ENCODE data around the gene RMDN2.

RMDN2 gene

GRCh38 chr2:37973615-37974353 lies 48.7 kb downstream of the RMDN2 start:
- H3K4me3 ChIP-seq (ENCODE audit: low read depth, low read length): no peak overlapping the region
- H3K27ac ChIP-seq (ENCODE audit: extremely low read depth, low read depth, low read length): no peak overlapping the region
- ChIA-PET POLR2A (no interaction called here), CTCF (interaction anchor here (0.6 to 1.4 kb wide), 4 partner anchors 84 to 170 kb away, joined by 3 to 4 read pairs (median 3); no protein-coding TSS in a partner anchor)
- no peaks in the 10 kb centered on the region for H3K36me3 ChIP-seq (ENCODE audit: control insufficient read depth in 2 of 2, insufficient read depth in 1 of 2, low read length in 2 of 2)
- TF ChIP-seq HOXD13 (CRISPR knock-in tag; IDR thresholded peaks at IDR 0.05; ENCODE audit: borderline replicate concordance) (no peak), ZNF416 (tag by site-specific recombination; IDR thresholded peaks at IDR 0.05) (no peak), WT1 (tag by site-specific recombination; IDR thresholded peaks at IDR 0.05) (no peak), KLF17 (tag by site-specific recombination; IDR thresholded peaks at IDR 0.05) (no peak), ZNF24 (tag by site-specific recombination; IDR thresholded peaks at IDR 0.05) (no peak), RBAK (tag by site-specific recombination; IDR thresholded peaks at IDR 0.05) (no peak), ZNF324 (tag by site-specific recombination; IDR thresholded peaks at IDR 0.05) (no peak), GLIS1 (tag by site-specific recombination; IDR thresholded peaks at IDR 0.05) (no peak), AEBP2 (tag by site-specific recombination; IDR thresholded peaks at IDR 0.05; ENCODE audit: borderline replicate concordance) (no peak), KLF10 (tag by site-specific recombination; IDR thresholded peaks at IDR 0.05) (no peak)
- TF ChIP-seq, protein P1, sequence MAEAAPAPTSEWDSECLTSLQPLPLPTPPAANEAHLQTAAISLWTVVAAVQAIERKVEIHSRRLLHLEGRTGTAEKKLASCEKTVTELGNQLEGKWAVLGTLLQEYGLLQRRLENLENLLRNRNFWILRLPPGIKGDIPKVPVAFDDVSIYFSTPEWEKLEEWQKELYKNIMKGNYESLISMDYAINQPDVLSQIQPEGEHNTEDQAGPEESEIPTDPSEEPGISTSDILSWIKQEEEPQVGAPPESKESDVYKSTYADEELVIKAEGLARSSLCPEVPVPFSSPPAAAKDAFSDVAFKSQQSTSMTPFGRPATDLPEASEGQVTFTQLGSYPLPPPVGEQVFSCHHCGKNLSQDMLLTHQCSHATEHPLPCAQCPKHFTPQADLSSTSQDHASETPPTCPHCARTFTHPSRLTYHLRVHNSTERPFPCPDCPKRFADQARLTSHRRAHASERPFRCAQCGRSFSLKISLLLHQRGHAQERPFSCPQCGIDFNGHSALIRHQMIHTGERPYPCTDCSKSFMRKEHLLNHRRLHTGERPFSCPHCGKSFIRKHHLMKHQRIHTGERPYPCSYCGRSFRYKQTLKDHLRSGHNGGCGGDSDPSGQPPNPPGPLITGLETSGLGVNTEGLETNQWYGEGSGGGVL (tag by site-specific recombination; IDR thresholded peaks at IDR 0.05): no peak
- TF ChIP-seq, protein P2, sequence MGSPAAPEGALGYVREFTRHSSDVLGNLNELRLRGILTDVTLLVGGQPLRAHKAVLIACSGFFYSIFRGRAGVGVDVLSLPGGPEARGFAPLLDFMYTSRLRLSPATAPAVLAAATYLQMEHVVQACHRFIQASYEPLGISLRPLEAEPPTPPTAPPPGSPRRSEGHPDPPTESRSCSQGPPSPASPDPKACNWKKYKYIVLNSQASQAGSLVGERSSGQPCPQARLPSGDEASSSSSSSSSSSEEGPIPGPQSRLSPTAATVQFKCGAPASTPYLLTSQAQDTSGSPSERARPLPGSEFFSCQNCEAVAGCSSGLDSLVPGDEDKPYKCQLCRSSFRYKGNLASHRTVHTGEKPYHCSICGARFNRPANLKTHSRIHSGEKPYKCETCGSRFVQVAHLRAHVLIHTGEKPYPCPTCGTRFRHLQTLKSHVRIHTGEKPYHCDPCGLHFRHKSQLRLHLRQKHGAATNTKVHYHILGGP (tag by site-specific recombination; IDR thresholded peaks at IDR 0.05): no peak
- H3K4me1 ChIP-seq (ENCODE audit: control insufficient read depth, insufficient read depth, low read length): no peaks in the 10 kb centered on the region
- no peaks in the 10 kb centered on the region for H3K9me3 ChIP-seq (ENCODE audit: control insufficient read depth, insufficient read depth, low read depth, low read length)

GRCh38 chr2:37975808-37976207 lies 50.7 kb downstream of the RMDN2 start:
- POLR2A ChIA-PET: no interaction called here
- no peaks in the 10 kb centered on the region for H3K36me3 ChIP-seq (ENCODE audit: control insufficient read depth in 2 of 2, insufficient read depth in 1 of 2, low read length in 2 of 2)
- H3K4me1 ChIP-seq (ENCODE audit: control insufficient read depth, insufficient read depth, low read length): no peaks in the 10 kb centered on the region
- CTCF ChIA-PET: no interaction called here
- no peak overlapping the region for H3K4me3 ChIP-seq (ENCODE audit: low read depth, low read length)
- H3K9me3 ChIP-seq (ENCODE audit: control insufficient read depth, insufficient read depth, low read depth, low read length): no peaks in the 10 kb centered on the region
- TF ChIP-seq ZFP3 (tag by site-specific recombination; IDR thresholded peaks at IDR 0.05; ENCODE audit: low read depth) (no peak), ZNF416 (tag by site-specific recombination; IDR thresholded peaks at IDR 0.05) (no peak), ZNF558 (tag by site-specific recombination; IDR thresholded peaks at IDR 0.05) (no peak)
- no peak overlapping the region for H3K27ac ChIP-seq (ENCODE audit: extremely low read depth, low read depth, low read length)

- ChIA-PET POLR2A (no interaction called here), CTCF (no interaction called here)
- H3K4me3 ChIP-seq (ENCODE audit: low read depth, low read length): no peak overlapping the region
- no peaks in the 10 kb centered on the region for H3K36me3 ChIP-seq (ENCODE audit: control insufficient read depth in 2 of 2, insufficient read depth in 1 of 2, low read length in 2 of 2)
- H3K4me1 ChIP-seq (ENCODE audit: control insufficient read depth, insufficient read depth, low read length): no peaks in the 10 kb centered on the region
- no peak overlapping the region for H3K27ac ChIP-seq (ENCODE audit: extremely low read depth, low read depth, low read length)
- H3K9me3 ChIP-seq (ENCODE audit: control insufficient read depth, insufficient read depth, low read depth, low read length): no peaks in the 10 kb centered on the region
- TF ChIP-seq ZNF658 (tag by site-specific recombination; IDR thresholded peaks at IDR 0.05) (no peak), ZNF366 (tag by site-specific recombination; conservative IDR thresholded peaks at IDR 0.05) (no peak), ZNF362 (tag by site-specific recombination; IDR thresholded peaks at IDR 0.05) (no peak), HOXD13 (CRISPR knock-in tag; IDR thresholded peaks at IDR 0.05; ENCODE audit: borderline replicate concordance) (no peak), ZNF146 (tag by site-specific recombination; IDR thresholded peaks at IDR 0.05) (no peak), ZNF549 (tag by site-specific recombination; IDR thresholded peaks at IDR 0.05) (no peak), ZNF175 (tag by site-specific recombination; IDR thresholded peaks at IDR 0.05) (no peak), YY1 (tag by site-specific recombination; IDR thresholded peaks at IDR 0.05) (no peak), ZNF248 (tag by site-specific recombination; IDR thresholded peaks at IDR 0.05) (no peak), ZNF580 (tag by site-specific recombination; IDR thresholded peaks at IDR 0.05) (no peak), ZNF37A (tag by site-specific recombination; IDR thresholded peaks at IDR 0.05) (no peak), KLF10 (tag by site-specific recombination; IDR thresholded peaks at IDR 0.05) (no peak), ZNF610 (tag by site-specific recombination; IDR thresholded peaks at IDR 0.05; ENCODE audit: borderline replicate concordance) (no peak), ZFP3 (tag by site-specific recombination; IDR thresholded peaks at IDR 0.05; ENCODE audit: low read depth) (no peak)
These were observed 51.3 kb downstream of the RMDN2 start for GRCh38 chr2:37976411-37976810.

Measured in HEK293 (cell line).